ENCODE data around the gene PTPRA.

The PTPRA gene

DNA sequence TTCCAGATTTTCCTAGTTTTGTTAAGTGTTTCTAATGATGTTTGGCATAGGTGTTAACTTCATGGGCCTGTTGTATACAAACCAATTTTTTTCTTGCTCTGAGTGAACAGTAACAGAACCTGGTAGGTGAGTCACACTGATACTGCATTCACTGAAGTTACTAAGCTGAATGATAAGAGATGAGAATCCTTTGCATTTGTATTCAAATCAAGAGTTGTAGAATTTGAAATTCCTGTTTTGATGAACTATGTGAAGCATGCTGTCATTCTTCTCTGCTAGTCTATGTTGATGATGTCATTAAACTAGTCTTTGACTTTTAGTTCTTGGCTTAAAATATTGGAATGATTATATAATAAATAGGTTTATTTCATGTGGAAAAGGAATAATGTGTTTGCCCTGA lies 37.9 kb downstream of the PTPRA start:
- H3K27ac Mint-ChIP-seq, result no peak overlapping the region
- DNase-seq, result no peak
- ATAC-seq (replicated peaks), result peak; percentile 60 to 76
- H3K9me3 Mint-ChIP-seq, result no peaks in the 10 kb centered on the region
- H3K4me3 Mint-ChIP-seq, result no peak overlapping the region
- peaks cover 3 to 4% of the 10 kb centered on the region in 2 donors for H3K4me1 Mint-ChIP-seq
- peaks cover 0 to 6% of the 10 kb centered on the region in 2 donors for H3K36me3 Mint-ChIP-seq
- no peaks in the 10 kb centered on the region for H3K27me3 Mint-ChIP-seq

DNA sequence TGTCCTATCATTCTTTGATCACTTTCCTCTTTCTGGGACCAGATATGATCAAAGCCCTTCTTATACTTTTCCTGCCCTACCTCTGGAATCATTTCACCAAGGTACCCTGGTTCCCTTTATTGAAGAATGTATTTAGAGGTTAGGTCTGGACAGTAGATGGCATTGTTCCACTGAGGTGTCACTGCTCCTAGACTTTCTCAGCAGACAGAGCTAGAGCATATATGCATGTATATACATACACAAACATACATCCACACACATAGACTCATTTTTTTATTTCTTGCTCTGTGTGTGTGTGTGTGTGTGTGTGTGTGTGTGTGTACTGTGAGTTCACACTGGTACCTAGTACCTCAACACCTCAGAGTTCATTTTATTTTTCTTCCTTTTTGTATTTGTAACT lies 40.9 kb downstream of the PTPRA start:
- no peaks in the 10 kb centered on the region for H3K9me3 Mint-ChIP-seq
- ATAC-seq (replicated peaks) (peak in 1 of 2 donors; percentile 36), DNase-seq (no peak)
- H3K27ac Mint-ChIP-seq, result no peak overlapping the region
- peaks cover 2 to 12% of the 10 kb centered on the region in 2 donors for H3K36me3 Mint-ChIP-seq
- H3K4me3 Mint-ChIP-seq, result no peak overlapping the region
- peaks cover 8 to 13% of the 10 kb centered on the region in 2 donors for H3K4me1 Mint-ChIP-seq
- no peaks in the 10 kb centered on the region for H3K27me3 Mint-ChIP-seq

DNA sequence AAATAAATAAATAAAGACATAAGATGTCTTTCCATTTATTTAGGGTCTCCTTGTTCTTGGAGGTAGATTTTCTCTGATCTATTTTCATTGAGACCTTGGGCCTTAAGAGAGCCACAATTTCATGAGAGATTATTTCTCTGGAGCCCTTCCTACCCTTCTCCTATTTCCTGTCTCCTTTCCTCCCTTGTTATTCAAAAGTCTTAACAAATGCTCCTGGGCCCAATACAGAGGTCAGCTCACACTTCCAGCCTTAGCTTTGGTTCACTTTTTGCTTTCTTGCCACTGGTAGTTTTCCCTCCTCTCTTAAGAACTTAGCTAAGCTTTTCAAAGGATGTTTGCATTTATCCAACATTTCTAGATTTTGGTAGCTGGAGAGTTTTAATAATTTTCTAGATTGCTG lies 44.0 kb downstream of the PTPRA start:
- no peak overlapping the region for H3K4me3 Mint-ChIP-seq
- ATAC-seq (replicated peaks), result no peak
- peaks cover 18 to 39% of the 10 kb centered on the region in 2 donors for H3K4me1 Mint-ChIP-seq
- H3K9me3 Mint-ChIP-seq, result no peaks in the 10 kb centered on the region
- no peak overlapping the region for H3K27ac Mint-ChIP-seq
- peaks cover 5 to 12% of the 10 kb centered on the region in 2 donors for H3K36me3 Mint-ChIP-seq
- H3K27me3 Mint-ChIP-seq, result no peaks in the 10 kb centered on the region
- no peak for DNase-seq

DNA sequence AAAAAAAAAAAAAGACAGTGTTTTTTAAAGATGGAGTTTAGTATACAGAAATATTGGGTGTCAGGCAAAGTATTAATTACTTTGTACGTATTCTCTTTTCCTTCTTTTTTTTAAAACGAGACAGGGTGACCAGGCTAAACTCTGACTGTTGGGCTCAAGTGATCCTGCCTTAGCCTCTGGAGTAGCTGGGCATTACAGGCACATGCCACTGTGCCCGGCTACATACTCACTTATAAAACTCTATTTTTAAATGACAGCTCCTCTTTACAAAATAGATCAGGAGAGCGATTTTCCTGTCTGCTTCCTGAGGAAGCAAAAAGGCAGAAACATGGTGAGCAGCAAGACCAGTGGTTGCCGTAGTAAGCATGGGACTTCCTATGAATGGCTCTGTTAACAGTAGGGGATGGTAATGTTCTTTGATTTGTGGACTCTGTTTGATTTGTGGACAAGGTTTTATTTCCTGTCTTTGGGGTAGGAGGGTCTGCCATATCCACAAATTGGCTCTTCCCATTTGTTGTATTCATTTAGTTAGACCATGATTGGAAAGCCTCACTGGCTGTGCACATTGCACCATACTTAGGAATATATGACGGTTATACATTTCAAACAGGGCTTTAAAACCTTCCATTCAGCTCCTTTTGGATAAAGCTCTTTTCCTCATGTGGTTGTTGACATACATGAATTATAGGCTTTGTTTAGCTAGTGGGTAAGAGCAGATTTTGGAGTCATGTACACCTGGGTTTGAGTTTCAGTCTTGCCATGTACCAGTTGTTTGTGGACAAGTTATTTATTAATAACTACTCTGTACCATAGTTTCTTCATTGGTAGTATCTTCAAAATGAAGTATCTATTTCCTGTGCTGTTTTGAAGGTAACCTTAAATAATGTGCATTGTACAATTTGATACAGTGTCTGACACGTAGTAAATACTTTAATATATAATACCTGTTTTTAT lies 45.1 kb downstream of the PTPRA start:
- Mint-ChIP-seq H3K36me3 (peaks cover 5 to 12% of the 10 kb centered on the region in 2 donors), H3K4me1 (peaks cover 18 to 39% of the 10 kb centered on the region in 2 donors), H3K4me3 (no peak overlapping the region), H3K9me3 (no peaks in the 10 kb centered on the region), H3K27ac (no peak overlapping the region), H3K27me3 (no peaks in the 10 kb centered on the region)
- ATAC-seq (replicated peaks), result no peak
- no peak for DNase-seq

DNA sequence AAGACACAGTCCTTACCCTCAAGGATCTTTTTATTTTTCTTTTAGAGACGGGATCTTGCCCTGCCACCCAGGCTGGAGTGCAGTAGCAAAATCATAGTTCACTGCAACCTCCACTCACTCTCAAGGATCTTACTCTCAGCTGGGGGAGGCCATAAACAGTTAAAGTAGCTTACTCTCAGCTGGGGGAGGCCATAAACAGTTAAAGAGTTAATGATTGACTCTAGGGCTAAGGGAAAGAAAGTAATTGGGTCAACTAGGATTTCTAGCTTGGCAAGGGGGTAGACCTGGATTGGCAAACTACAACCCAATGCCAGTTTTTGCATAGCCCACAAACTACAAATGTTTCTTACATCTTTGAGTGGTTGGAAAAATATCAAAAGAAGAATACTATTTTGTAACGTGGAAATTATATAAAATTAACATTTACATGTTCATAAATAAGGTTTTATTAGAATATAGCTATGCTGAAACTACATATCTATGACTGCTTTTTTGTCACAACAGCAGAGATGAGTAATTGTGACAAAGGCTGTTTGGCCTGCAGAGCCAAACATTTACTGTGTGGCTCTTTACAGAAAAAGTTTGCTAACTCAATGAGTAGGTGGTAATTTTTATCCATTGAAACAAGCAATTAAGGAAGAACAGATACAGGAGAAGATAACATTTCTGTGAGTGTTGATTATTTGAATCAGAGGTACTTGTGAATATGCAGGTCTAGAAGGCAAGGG lies 46.4 kb downstream of the PTPRA start:
- H3K9me3 Mint-ChIP-seq, result no peaks in the 10 kb centered on the region
- no peak overlapping the region for H3K4me3 Mint-ChIP-seq
- ATAC-seq (replicated peaks) (no peak), DNase-seq (no peak)
- peaks cover 5 to 21% of the 10 kb centered on the region in 2 donors for H3K36me3 Mint-ChIP-seq
- H3K27ac Mint-ChIP-seq, result no peak overlapping the region
- no peaks in the 10 kb centered on the region for H3K27me3 Mint-ChIP-seq
- H3K4me1 Mint-ChIP-seq, result peaks cover 17 to 39% of the 10 kb centered on the region in 2 donors

DNA sequence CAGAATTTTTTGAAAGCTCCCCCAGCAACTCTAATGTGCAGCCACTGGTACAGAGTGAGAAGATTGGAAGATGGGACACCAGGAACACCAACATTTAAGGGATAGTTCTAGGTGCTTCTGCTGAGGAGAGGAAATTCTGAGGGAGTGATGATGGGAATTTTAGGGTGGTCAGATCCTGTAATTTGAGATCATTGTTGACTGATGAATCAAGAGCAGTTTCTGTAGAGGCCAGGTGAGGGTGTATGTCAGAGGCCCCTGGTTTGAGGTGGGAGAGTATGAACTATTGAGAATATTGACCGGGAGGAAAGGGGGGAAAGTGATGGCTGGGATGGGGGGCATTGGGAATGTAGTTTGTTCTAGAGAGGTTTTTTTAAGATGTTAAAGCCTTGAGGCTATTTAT lies 47.2 kb downstream of the PTPRA start:
- H3K9me3 Mint-ChIP-seq, result no peaks in the 10 kb centered on the region
- H3K36me3 Mint-ChIP-seq, result peaks cover 10 to 24% of the 10 kb centered on the region in 2 donors
- H3K27me3 Mint-ChIP-seq, result no peaks in the 10 kb centered on the region
- H3K4me3 Mint-ChIP-seq, result no peak overlapping the region
- H3K4me1 Mint-ChIP-seq, result peaks cover 17 to 39% of the 10 kb centered on the region in 2 donors
- no peak for DNase-seq
- no peak for ATAC-seq (replicated peaks)
- no peak overlapping the region for H3K27ac Mint-ChIP-seq

DNA sequence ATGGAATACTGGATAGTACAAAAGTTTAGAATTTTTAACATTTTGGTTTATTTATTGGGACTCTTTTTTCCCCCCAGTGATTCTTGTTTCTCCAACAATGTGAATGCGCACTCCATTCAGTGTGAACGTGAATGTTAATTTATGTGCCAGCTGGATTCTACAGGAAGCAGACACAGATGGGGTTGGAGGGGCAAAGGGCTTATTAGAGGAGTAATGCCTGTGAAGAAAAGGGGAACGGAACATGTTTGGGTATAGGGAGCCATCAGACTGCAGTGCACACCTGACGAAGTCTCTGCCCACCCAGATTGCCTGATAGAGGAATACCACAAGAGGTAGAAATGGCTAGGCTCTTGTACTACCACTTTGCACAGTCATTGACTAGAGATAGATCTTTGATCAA lies 48.2 kb downstream of the PTPRA start:
- Mint-ChIP-seq H3K27me3 (no peaks in the 10 kb centered on the region), H3K4me1 (peaks cover 17 to 39% of the 10 kb centered on the region in 2 donors), H3K4me3 (no peak overlapping the region), H3K9me3 (no peaks in the 10 kb centered on the region), H3K36me3 (peaks cover 17 to 26% of the 10 kb centered on the region in 2 donors), H3K27ac (no peak overlapping the region)
- no peak for DNase-seq
- ATAC-seq (replicated peaks), result no peak

DNA sequence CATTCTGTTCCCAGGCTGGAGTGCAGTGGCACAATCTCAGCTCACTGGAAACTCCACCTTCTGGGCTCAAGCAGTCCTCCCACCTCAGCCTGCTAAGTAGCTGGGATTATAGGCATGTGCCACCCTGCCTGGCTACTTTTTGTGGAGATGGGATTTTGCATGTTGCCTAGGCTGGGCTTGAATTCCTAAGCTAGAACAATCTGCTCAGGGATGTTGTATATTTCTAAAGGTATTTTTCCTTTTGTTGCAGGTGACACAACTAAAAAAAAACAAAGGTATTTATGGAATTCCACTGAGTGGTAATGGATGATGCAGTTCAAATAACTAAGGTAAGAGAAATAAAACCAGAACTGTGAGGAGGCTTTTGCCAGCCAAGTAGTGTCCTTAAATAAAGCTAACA lies 49.7 kb downstream of the PTPRA start:
- no peak for DNase-seq
- H3K4me3 Mint-ChIP-seq, result no peak overlapping the region
- no peak for ATAC-seq (replicated peaks)
- peaks cover 17 to 31% of the 10 kb centered on the region in 2 donors for H3K4me1 Mint-ChIP-seq
- H3K27me3 Mint-ChIP-seq, result no peaks in the 10 kb centered on the region
- no peak overlapping the region for H3K27ac Mint-ChIP-seq
- H3K9me3 Mint-ChIP-seq, result no peaks in the 10 kb centered on the region
- H3K36me3 Mint-ChIP-seq, result peaks cover 18 to 31% of the 10 kb centered on the region in 2 donors

DNA sequence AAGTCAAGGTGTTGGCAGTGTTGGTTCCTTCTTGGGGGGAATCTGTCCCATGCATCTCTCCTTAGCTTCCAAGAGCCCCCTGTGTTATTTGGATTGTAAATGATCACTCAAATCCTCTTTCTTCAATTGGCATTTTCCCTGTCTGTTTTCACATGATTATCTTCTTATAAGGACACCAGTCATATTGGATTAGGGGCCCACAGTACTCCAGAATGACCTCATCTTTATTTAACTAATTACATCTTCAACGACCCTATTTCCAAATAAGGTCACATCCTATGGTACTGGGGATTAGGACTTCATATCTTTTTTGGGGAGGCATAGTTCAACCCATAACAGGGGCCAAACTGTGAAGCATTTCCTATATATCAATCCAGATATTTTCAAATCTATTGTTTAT lies 57.3 kb downstream of the PTPRA start:
- Mint-ChIP-seq H3K4me3 (no peak overlapping the region), H3K36me3 (peaks cover 9 to 22% of the 10 kb centered on the region in 2 donors), H3K4me1 (no peaks in the 10 kb centered on the region), H3K9me3 (no peaks in the 10 kb centered on the region), H3K27me3 (no peaks in the 10 kb centered on the region), H3K27ac (no peak overlapping the region)
- ATAC-seq (replicated peaks), result no peak
- DNase-seq, result no peak

DNA sequence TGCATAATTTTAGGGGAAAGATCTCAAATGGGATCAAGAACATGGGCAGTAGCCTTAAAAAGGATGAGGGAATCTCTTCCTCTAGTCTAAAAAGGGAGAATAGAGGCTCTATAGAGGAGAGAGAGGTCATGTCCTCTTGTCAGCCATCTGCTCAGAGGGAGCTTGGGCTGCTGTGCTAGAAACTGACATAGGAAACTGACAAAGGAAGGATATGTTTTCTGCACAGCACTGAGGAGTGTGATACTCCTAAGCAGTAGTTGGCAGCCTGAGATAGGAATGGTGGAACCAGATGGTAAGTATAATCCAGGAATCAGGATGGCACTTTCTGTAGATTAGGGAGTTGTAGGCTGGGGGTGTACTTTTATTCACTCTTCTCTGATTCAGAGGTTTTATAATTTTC lies 59.2 kb downstream of the PTPRA start:
- no peak overlapping the region for H3K27ac Mint-ChIP-seq
- no peaks in the 10 kb centered on the region for H3K27me3 Mint-ChIP-seq
- H3K4me1 Mint-ChIP-seq, result no peaks in the 10 kb centered on the region
- DNase-seq (no peak), ATAC-seq (replicated peaks) (no peak)
- H3K36me3 Mint-ChIP-seq, result peaks cover under 1 to 13% of the 10 kb centered on the region in 2 donors
- no peaks in the 10 kb centered on the region for H3K9me3 Mint-ChIP-seq
- H3K4me3 Mint-ChIP-seq, result no peak overlapping the region

DNA sequence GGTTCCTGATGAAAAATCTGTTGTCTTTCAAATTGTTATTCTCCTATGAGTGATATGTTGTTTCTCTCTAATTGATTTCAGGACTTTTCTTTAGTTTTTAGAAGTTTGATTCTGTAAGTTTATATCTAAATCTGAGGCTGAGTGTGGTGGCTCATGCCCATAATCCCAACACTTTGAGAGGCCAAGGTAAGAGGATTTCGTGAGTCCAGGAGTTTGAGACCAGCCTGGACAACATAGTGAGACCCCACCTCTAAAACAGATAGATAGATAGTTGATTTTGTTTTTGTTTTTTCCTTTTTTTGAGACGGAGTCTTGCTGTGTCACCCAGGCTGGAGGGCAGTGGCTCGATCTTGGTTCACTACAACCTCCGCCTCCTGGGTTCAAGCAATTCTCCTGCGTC lies 64.6 kb downstream of the PTPRA start:
- ATAC-seq (replicated peaks) (no peak), DNase-seq (no peak)
- Mint-ChIP-seq H3K27me3 (no peaks in the 10 kb centered on the region), H3K36me3 (peaks cover 9 to 22% of the 10 kb centered on the region in 2 donors), H3K4me1 (peaks cover 11 to 14% of the 10 kb centered on the region in 2 donors), H3K27ac (no peak overlapping the region), H3K9me3 (no peaks in the 10 kb centered on the region), H3K4me3 (no peak overlapping the region)

DNA sequence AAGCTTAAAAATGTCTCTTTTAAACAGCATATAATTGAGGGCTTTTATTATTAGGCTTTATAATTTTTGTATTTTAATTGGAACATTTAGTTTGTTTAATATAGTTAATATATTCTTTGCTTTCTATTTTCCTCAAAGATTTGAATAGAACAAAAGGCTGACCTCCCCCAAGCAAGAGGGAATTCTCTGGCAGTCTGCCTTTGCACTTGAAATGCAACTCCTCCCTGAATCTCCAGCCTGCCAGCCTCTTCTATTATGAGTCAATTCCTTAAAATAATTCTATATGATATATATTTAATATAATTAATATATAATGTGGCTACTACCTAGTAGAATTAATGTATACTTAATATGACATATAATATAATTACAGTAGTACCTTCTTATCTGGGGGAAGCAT lies 69.2 kb downstream of the PTPRA start:
- H3K27me3 Mint-ChIP-seq, result no peaks in the 10 kb centered on the region
- peaks cover 18 to 25% of the 10 kb centered on the region in 2 donors for H3K36me3 Mint-ChIP-seq
- peaks cover 13 to 18% of the 10 kb centered on the region in 2 donors for H3K4me1 Mint-ChIP-seq
- no peaks in the 10 kb centered on the region for H3K9me3 Mint-ChIP-seq
- no peak for ATAC-seq (replicated peaks)
- no peak overlapping the region for H3K4me3 Mint-ChIP-seq
- DNase-seq, result no peak
- H3K27ac Mint-ChIP-seq, result no peak overlapping the region

DNA sequence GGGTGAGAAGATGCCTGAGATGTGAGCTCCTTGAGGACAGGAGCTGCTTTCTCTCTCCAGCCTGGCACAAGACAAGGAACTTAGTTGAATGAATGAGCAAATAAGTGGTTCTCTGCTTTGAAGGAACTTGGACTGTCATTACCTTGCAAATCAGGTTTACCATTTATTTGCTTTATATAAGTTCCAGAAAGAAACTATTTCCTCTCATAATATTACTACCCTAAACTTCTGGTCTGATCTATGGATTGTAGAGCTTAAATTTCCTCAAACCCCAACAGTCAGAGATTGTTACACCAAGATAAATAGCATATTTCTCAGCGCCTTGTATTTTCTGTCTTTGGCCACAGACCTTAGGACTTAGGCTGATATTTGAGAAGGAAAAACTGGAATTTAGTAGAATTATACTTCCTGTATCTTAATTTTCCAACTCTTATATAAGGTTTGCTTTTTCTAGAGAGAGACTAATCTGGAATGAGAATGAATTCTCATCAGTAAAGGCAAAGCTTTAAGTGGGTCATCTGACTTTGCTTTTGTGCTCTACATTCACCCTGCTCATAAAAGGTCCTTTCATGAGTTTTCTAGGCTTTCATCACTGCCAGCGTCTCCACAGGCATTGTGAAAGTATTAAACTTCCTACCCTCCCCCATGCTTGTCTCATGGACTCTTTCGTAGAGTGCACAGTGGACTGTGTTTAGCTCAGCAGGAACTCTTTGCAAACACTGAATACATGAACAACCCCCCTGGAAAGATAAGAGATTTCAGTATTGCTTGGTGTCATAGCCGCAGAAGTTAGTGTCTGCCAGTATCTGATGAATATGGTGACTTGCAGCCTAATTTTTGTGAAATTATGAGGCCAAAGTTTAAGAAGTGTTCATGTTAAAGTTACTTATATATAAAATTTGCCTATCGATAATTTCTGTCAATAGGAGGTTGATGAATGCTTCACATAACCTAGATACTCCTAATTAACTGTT lies 74.0 kb downstream of the PTPRA start:
- H3K4me3 Mint-ChIP-seq, result no peak overlapping the region
- DNase-seq, result no peak
- no peaks in the 10 kb centered on the region for H3K27me3 Mint-ChIP-seq
- H3K4me1 Mint-ChIP-seq, result peaks cover 2 to 5% of the 10 kb centered on the region in 2 donors
- no peak for ATAC-seq (replicated peaks)
- peaks cover 25 to 28% of the 10 kb centered on the region in 2 donors for H3K36me3 Mint-ChIP-seq
- peaks cover 2 to 3% of the 10 kb centered on the region in 2 donors for H3K9me3 Mint-ChIP-seq
- H3K27ac Mint-ChIP-seq, result no peak overlapping the region

DNA sequence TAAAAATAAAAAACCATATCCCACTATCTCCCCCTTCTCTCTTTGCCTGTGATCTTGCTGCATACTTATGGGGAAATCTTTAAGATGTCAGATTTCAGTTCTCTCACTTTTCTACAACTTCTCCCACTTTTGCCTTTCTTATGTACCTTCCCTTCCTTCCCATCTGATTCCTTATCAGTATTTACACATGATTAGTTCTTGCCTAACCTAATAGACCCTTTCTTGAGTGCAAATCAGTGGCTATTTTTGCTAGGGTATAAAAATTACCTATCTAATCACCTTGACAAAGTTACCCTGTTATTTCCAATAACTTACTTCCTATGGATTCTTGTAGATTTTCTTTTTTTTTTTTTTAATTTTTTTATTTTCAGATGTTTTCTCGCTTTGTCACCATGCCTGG lies 75.7 kb downstream of the PTPRA start:
- peaks cover 25 to 28% of the 10 kb centered on the region in 2 donors for H3K36me3 Mint-ChIP-seq
- peaks cover 2 to 4% of the 10 kb centered on the region in 2 donors for H3K4me1 Mint-ChIP-seq
- no peak overlapping the region for H3K27ac Mint-ChIP-seq
- H3K4me3 Mint-ChIP-seq, result no peak overlapping the region
- peaks cover 2 to 3% of the 10 kb centered on the region in 2 donors for H3K9me3 Mint-ChIP-seq
- DNase-seq (no peak), ATAC-seq (replicated peaks) (no peak)
- no peaks in the 10 kb centered on the region for H3K27me3 Mint-ChIP-seq

All from stimulated activated naive B cell treated with anti-CD40 and anti-IgM and Interleukin-4, amounts not matched to agents 10 μg/mL and 1 μg/mL and 100 μg/mL, for 72 hours (primary cell).